Mesendoderm (in vitro differentiated cells): ENCODE results near the gene P2RY1. TPM values are rescaled to one million over a fixed set of nuclear protein-coding genes. Genes with fewer than 3 reads are reported as not detected.

Experiments used
- DNase-seq: peaks from one replicate; pipeline ENCODE4 v3.0.0; 2013
- H2AK5ac ChIP-seq: 2 replicates; pipeline ENCODE4 v1.6.1; 2013; ENCODE audit warnings: low read length, inconsistent platforms
- H2BK120ac ChIP-seq: 2 replicates; pipeline ENCODE4 v1.6.1; 2013; ENCODE audit warnings: low read depth, mild to moderate bottlenecking, low read length, moderate library complexity, mixed read lengths
- H2BK15ac ChIP-seq: replicated peaks from 2 replicates; pipeline ENCODE4 v1.6.1; 2013; ENCODE audit warnings: low read depth, mild to moderate bottlenecking, moderate library complexity
- H2BK5ac ChIP-seq: 2 replicates; pipeline ENCODE4 v1.6.1; 2013; ENCODE audit warnings: low read length, inconsistent platforms
- H3K18ac ChIP-seq: 2 replicates; pipeline ENCODE4 v1.6.1; 2013; ENCODE audit warnings: mild to moderate bottlenecking, low read length, mixed read lengths
- H3K23ac ChIP-seq: one replicate; pipeline ENCODE4 v1.6.1; 2013; ENCODE audit warnings: low read length
- H3K27ac ChIP-seq: 2 replicates; pipeline ENCODE4 v1.5.1; 2013; ENCODE audit warnings: low read depth, mild to moderate bottlenecking, inconsistent platforms, low read length, moderate library complexity
- H3K27me3 ChIP-seq: 2 replicates; pipeline ENCODE4 v1.6.1; 2013; ENCODE audit warnings: low read length, control low read depth, mild to moderate bottlenecking, inconsistent platforms; ENCODE audit not compliant: insufficient read depth, poor library complexity
- H3K36me3 ChIP-seq: 2 replicates; pipeline ENCODE4 v1.6.1; 2013; ENCODE audit warnings: low read length, inconsistent platforms; ENCODE audit not compliant: control insufficient read depth, insufficient read depth
- H3K4ac ChIP-seq: one replicate; pipeline ENCODE4 v1.6.1; 2013; ENCODE audit warnings: low read depth, mild to moderate bottlenecking, low read length, moderate library complexity
- H3K4me1 ChIP-seq: 2 replicates; pipeline ENCODE4 v1.6.1; 2013; ENCODE audit warnings: low read depth, low read length, inconsistent platforms; ENCODE audit not compliant: control insufficient read depth
- H3K4me2 ChIP-seq: 2 replicates; pipeline ENCODE4 v1.6.1; 2013; ENCODE audit warnings: low read length
- H3K4me3 ChIP-seq: 2 replicates; pipeline ENCODE4 v1.5.1; 2013; ENCODE audit warnings: mild to moderate bottlenecking, low read length
- H3K56ac ChIP-seq: one replicate; pipeline ENCODE4 v1.6.1; 2013; ENCODE audit warnings: low read length
- H3K79me1 ChIP-seq: 2 replicates; pipeline ENCODE4 v1.6.1; 2013; ENCODE audit warnings: low read length, inconsistent platforms
- H3K79me2 ChIP-seq: 2 replicates; pipeline ENCODE4 v1.6.1; 2013; ENCODE audit warnings: mild to moderate bottlenecking, low read length; ENCODE audit not compliant: control insufficient read depth, insufficient read depth
- H3K9ac ChIP-seq: 2 replicates; pipeline ENCODE4 v1.6.1; 2013; ENCODE audit warnings: low read length, inconsistent platforms
- H4K5ac ChIP-seq: one replicate; pipeline ENCODE4 v1.6.1; 2013; ENCODE audit warnings: low read length
- H4K8ac ChIP-seq: one replicate; pipeline ENCODE4 v1.6.1; 2013; ENCODE audit warnings: low read depth, mild to moderate bottlenecking, control low read depth, low read length, moderate library complexity
- WGBS: extraction: QIAGEN DNeasy Blood & Tissue Kit; methylation state at CpG from one replicate; pipeline ENCODE4 v1.1.7; 2013; ENCODE audit warnings: low lambda C conversion rate, missing lambda C conversion rate; ENCODE audit not compliant: insufficient coverage; ENCODE audit errors: extremely low coverage; 5-methylcytosine and 5-hydroxymethylcytosine counted together
- small RNA-seq: library from polyadenylated mRNA; stranded (forward); fragments of <200 nt; extraction: miRNeasy Mini kit (QIAGEN cat#:217004); gene quantifications from one replicate; pipeline ENCODE3, GENCODE V24; 2013; ENCODE audit not compliant: insufficient read depth

P2RY1 gene

DNA sequence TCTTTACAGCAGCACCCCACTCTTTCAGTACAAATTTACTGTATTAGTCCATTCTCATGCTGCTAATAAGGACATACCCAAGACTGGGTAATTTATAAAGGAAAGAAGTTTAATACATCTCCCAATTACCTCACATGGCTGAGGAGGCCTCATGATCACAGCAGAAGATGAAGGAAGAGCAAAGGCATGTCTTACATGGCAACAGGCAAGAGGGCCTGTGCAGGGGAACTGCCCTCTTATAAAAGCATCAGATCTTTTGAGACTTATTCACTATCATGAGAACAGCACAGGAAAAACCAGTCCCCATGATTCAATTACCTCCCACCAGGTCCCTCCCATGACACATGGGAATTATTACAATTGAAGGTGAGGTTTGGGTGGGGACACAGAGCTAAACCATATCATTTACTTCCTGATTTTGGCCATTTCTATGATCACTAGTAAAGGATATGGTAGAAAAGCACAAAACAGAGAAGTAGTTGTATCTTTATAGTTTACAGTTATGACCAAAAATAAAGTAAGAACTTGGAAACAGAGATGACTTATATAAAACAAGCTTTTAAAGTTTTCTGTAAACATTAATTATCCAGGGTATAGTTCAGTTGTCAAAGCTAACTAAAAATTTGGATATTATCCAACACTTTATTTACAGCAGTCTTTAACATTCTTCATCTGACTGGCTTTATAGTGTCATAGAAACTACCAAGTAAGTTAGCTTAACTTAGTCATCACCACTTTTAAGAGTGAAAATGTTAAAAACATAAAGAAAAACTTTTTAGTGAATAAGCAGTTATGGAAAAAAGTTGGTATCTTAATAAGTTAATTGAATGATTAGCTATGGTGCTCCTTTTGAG, 40.2 kb downstream of the P2RY1 start:
- H3K4ac ChIP-seq, result no peak overlapping the region
- no peaks in the 10 kb centered on the region for H3K27me3 ChIP-seq
- no peak overlapping the region for H3K4me2 ChIP-seq
- DNase-seq, result no peak
- H3K18ac ChIP-seq, result no peak overlapping the region
- H4K5ac ChIP-seq, result no peak overlapping the region
- no peak overlapping the region for H3K27ac ChIP-seq
- no peak overlapping the region for H3K23ac ChIP-seq
- H2BK15ac ChIP-seq, result no peak overlapping the region
- no peak overlapping the region for H2BK120ac ChIP-seq
- no peaks in the 10 kb centered on the region for H3K79me2 ChIP-seq
- H4K8ac ChIP-seq, result no peak overlapping the region
- no peaks in the 10 kb centered on the region for H3K79me1 ChIP-seq
- H2BK5ac ChIP-seq, result no peak overlapping the region
- no peak overlapping the region for H3K9ac ChIP-seq
- H3K4me1 ChIP-seq, result no peaks in the 10 kb centered on the region
- no peak overlapping the region for H3K4me3 ChIP-seq
- no peak overlapping the region for H3K56ac ChIP-seq
- H2AK5ac ChIP-seq, result no peak overlapping the region
- H3K36me3 ChIP-seq, result no peaks in the 10 kb centered on the region

- Histone ChIP-seq H2BK15ac (no peak overlapping the region), H3K36me3 (no peaks in the 10 kb centered on the region), H3K23ac (no peak overlapping the region), H3K79me2 (no peaks in the 10 kb centered on the region), H3K4me3 (no peak overlapping the region), H4K8ac (no peak overlapping the region), H2BK5ac (no peak overlapping the region), H3K4ac (no peak overlapping the region), H2AK5ac (no peak overlapping the region), H4K5ac (no peak overlapping the region), H3K27me3 (no peaks in the 10 kb centered on the region), H3K18ac (no peak overlapping the region), H2BK120ac (no peak overlapping the region), H3K9ac (no peak overlapping the region), H3K56ac (no peak overlapping the region), H3K4me2 (no peak overlapping the region), H3K4me1 (no peaks in the 10 kb centered on the region), H3K27ac (no peak overlapping the region), H3K79me1 (no peaks in the 10 kb centered on the region)
- DNase-seq, result no peak
- no CpG with 5 or more reads among the region's 8 CpGs for WGBS
These were observed 44.3 kb downstream of the P2RY1 start for GRCh38 chr3:152879130-152879789.

GRCh38 chr3:152879790-152880174, 44.9 kb downstream of the P2RY1 start:
- Histone ChIP-seq H3K27ac (no peak overlapping the region), H3K79me2 (no peaks in the 10 kb centered on the region), H4K5ac (no peak overlapping the region), H3K4me3 (no peak overlapping the region), H3K18ac (no peak overlapping the region), H3K56ac (no peak overlapping the region), H2BK15ac (no peak overlapping the region), H3K27me3 (no peaks in the 10 kb centered on the region), H2BK120ac (no peak overlapping the region), H3K4me1 (no peaks in the 10 kb centered on the region), H3K9ac (no peak overlapping the region), H3K36me3 (no peaks in the 10 kb centered on the region), H4K8ac (no peak overlapping the region), H3K4ac (no peak overlapping the region), H3K4me2 (no peak overlapping the region), H2BK5ac (no peak overlapping the region), H2AK5ac (no peak overlapping the region), H3K79me1 (no peaks in the 10 kb centered on the region), H3K23ac (no peak overlapping the region)
- WGBS, result no CpG with 5 or more reads among the region's 2 CpGs
- no peak for DNase-seq

DNA sequence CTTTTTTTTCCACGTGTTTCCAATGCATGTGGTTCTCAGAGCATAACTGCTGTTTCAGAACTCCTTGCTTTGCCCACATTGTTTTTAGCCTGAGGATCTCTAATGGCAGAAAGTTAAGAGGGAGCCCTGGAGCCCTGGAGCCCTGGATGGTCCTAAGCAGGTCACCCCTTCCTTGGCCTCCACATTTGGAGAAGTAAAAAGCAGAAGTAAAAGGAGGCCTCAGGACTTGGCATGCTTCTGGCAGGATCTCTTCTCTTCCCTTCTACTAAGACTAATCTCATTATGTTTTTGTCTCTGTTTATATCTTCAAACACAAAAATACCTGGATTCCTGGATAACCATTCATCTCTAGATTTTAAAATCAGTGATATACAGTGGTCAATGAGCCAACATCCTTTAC, 50.1 kb downstream of the P2RY1 start:
- Histone ChIP-seq H3K18ac (no peak overlapping the region), H2BK120ac (no peak overlapping the region), H3K4me3 (no peak overlapping the region), H3K36me3 (no peaks in the 10 kb centered on the region), H3K4me2 (no peak overlapping the region), H3K4ac (no peak overlapping the region), H3K27ac (no peak overlapping the region), H4K5ac (no peak overlapping the region), H3K27me3 (no peaks in the 10 kb centered on the region), H2BK15ac (no peak overlapping the region), H2AK5ac (no peak overlapping the region), H3K4me1 (no peaks in the 10 kb centered on the region), H2BK5ac (no peak overlapping the region), H3K79me2 (no peaks in the 10 kb centered on the region), H3K79me1 (no peaks in the 10 kb centered on the region), H3K23ac (no peak overlapping the region), H4K8ac (no peak overlapping the region), H3K56ac (no peak overlapping the region), H3K9ac (no peak overlapping the region)
- no peak for DNase-seq
- no CpG with 5 or more reads among the region's 1 CpG for WGBS

Small RNA genes within 50 kb of the gene (small RNA-seq; reads per million reads assigned to genes)
- gene ATP5MGP5, result not detected
